HEK293T (cell line): ENCODE measurements around the gene UGDH.

Experiments
- CTCF ChIA-PET: fragments of 350-600 bp; formaldehyde crosslinking; extraction: SDS; loops from one replicate; lab custom pipeline; 2021; ENCODE audit warnings: antibody characterized with exemption, inconsistent platforms; lab: Yijun Ruan, JAX
- POLR2A ChIA-PET: fragments of 350-600 bp; formaldehyde crosslinking; extraction: SDS; loops from one replicate; lab custom pipeline; 2020; ENCODE audit warnings: antibody characterized with exemption, inconsistent platforms; lab: Yijun Ruan, JAX
- DNase-seq: peaks from one replicate; pipeline ENCODE4 v3.0.0; 2012; ENCODE audit warnings: mixed read lengths; ENCODE audit errors: extremely low spot score
- ARNT ChIP-seq: fragments of 450-650 bp; IDR thresholded peaks from 2 replicates; pipeline ENCODE4 v1.6.1; 2017; ENCODE audit warnings: mild to moderate bottlenecking
- BHLHE40 ChIP-seq: fragments of 450-650 bp; IDR thresholded peaks from 2 replicates; pipeline ENCODE4 v1.6.1; 2016; ENCODE audit warnings: mild to moderate bottlenecking, moderate library complexity, borderline replicate concordance
- CTBP1 ChIP-seq: fragments of 450-650 bp; IDR thresholded peaks from 2 replicates; pipeline ENCODE4 v1.6.1; 2016; ENCODE audit warnings: borderline replicate concordance
- ELF4 ChIP-seq: fragments of 450-650 bp; IDR thresholded peaks from 2 replicates; pipeline ENCODE4 v1.6.1; 2017; ENCODE audit warnings: antibody characterized with exemption
- FOXA1 ChIP-seq: fragments of 450-650 bp; IDR thresholded peaks from 2 replicates; pipeline ENCODE4 v1.6.1; 2016; ENCODE audit warnings: mild to moderate bottlenecking
- FOXK2 ChIP-seq: fragments of 450-650 bp; IDR thresholded peaks from 2 replicates; pipeline ENCODE4 v1.6.1; 2016; ENCODE audit warnings: mild to moderate bottlenecking
- FOXM1 ChIP-seq: fragments of 450-650 bp; IDR thresholded peaks from 2 replicates; pipeline ENCODE4 v1.6.1; 2017; ENCODE audit warnings: mild to moderate bottlenecking, borderline replicate concordance
- HDGF ChIP-seq: fragments of 450-650 bp; IDR thresholded peaks from 2 replicates; pipeline ENCODE4 v1.6.1; 2017; ENCODE audit warnings: antibody characterized with exemption, borderline replicate concordance
- L3MBTL2 ChIP-seq: fragments of 450-650 bp; conservative IDR thresholded peaks from 2 replicates; pipeline ENCODE4 v1.6.1; 2016; ENCODE audit warnings: mild to moderate bottlenecking
- LEF1 ChIP-seq: fragments of 450-650 bp; IDR thresholded peaks from 2 replicates; pipeline ENCODE4 v1.6.1; 2017; ENCODE audit warnings: mild to moderate bottlenecking, borderline replicate concordance
- NFRKB ChIP-seq: fragments of 450-650 bp; IDR thresholded peaks from 2 replicates; pipeline ENCODE4 v1.6.1; 2016; ENCODE audit warnings: mild to moderate bottlenecking, moderate library complexity
- SP1 ChIP-seq: fragments of 450-650 bp; IDR thresholded peaks from 2 replicates; pipeline ENCODE4 v1.6.1; 2017
- SUZ12 ChIP-seq: fragments of 450-650 bp; IDR thresholded peaks from 2 replicates; pipeline ENCODE4 v1.6.1; 2016; ENCODE audit warnings: mild to moderate bottlenecking
- TARDBP ChIP-seq: fragments of 450-650 bp; IDR thresholded peaks from 2 replicates; pipeline ENCODE4 v1.6.1; 2016
- ZNF384 ChIP-seq: fragments of 450-650 bp; IDR thresholded peaks from 2 replicates; pipeline ENCODE4 v1.6.1; 2016
- TF ChIP-seq, protein P1 (sequence below): fragments of 450-650 bp; IDR thresholded peaks from 2 replicates; pipeline ENCODE4 v1.6.1; 2016

Gene UGDH

DNA sequence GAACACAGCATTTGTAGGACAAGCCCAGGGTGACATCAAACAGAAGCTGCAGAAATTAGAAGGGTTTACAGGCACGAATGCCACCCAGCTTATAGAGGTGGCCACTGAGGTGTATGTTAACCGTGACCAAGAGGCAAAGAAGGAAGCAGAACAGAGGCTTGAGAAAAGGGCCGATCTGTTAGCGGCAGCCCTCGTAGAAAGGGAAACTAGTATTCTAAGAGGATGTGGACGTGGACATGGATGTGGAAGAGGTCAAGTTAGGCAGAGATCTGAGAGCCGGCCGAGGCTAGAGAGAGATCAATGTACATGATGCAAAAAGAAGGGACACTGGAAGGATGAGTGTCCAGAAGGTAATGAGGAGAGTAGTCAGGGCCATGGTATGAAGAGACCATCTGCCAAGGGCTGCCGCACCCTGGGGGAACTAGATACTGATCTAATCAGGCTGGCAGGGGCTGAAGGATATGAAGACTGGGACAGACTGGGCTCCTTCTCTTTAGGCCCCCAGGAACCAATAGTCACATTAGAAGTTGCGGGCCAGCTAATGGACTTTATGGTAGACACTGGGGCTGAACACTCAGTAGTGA, 40.9 kb downstream of the UGDH start:
- ChIA-PET POLR2A (interaction anchor here (0.7 kb wide), 1 partner anchor 548 kb away, joined by 3 read pairs; no protein-coding TSS in a partner anchor), CTCF (no interaction called here)
- DNase-seq: no peak
- TF ChIP-seq ZNF384: no peak
- TF ChIP-seq LEF1: no peak
- TF ChIP-seq, protein P1, sequence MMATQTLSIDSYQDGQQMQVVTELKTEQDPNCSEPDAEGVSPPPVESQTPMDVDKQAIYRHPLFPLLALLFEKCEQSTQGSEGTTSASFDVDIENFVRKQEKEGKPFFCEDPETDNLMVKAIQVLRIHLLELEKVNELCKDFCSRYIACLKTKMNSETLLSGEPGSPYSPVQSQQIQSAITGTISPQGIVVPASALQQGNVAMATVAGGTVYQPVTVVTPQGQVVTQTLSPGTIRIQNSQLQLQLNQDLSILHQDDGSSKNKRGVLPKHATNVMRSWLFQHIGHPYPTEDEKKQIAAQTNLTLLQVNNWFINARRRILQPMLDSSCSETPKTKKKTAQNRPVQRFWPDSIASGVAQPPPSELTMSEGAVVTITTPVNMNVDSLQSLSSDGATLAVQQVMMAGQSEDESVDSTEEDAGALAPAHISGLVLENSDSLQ: no peak
- TF ChIP-seq L3MBTL2: no peak
- no peak for TF ChIP-seq TARDBP
- no peak for TF ChIP-seq HDGF
- TF ChIP-seq NFRKB: no peak
- TF ChIP-seq FOXA1: no peak
- TF ChIP-seq ELF4: no peak
- no peak for TF ChIP-seq BHLHE40

DNA sequence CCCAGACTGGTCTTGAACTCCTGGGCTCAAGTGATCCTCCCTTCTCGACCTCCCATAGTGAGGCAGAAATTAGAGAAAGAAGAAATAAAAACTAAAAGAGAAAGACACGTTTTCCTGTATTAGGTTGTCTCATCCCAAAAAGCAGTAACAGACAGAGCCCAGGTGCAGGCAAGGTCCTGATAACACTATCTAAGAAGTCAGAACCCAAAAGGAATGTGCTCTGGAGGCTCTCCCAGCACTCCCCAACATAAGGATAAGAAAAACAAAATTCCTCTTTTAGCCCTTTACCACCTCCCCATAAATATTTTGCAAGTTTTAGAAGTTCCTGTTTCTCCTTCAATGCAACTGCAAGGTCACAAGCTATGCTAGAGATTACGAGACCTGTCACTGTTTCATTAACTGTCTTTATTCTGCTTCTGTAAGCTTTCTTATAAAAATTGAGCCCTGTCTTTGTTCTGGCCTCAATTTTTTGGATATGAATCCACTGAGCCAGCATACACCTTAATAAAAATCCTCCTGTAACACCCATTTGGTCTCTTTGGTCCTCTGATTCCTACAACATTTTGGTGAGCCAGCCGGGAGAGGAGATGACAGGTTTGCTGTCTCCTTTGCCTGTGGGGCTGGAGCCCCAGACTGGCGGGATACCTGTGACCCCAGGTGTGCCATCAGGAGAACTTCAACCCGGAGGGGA, 42.5 kb downstream of the UGDH start:
- ChIA-PET CTCF (interaction anchor here (0.6 kb wide), 1 partner anchor 16 kb away, joined by 3 read pairs; no protein-coding TSS in a partner anchor), POLR2A (no interaction called here)
- DNase-seq: no peak
- TF ChIP-seq TARDBP: no peak

DNA sequence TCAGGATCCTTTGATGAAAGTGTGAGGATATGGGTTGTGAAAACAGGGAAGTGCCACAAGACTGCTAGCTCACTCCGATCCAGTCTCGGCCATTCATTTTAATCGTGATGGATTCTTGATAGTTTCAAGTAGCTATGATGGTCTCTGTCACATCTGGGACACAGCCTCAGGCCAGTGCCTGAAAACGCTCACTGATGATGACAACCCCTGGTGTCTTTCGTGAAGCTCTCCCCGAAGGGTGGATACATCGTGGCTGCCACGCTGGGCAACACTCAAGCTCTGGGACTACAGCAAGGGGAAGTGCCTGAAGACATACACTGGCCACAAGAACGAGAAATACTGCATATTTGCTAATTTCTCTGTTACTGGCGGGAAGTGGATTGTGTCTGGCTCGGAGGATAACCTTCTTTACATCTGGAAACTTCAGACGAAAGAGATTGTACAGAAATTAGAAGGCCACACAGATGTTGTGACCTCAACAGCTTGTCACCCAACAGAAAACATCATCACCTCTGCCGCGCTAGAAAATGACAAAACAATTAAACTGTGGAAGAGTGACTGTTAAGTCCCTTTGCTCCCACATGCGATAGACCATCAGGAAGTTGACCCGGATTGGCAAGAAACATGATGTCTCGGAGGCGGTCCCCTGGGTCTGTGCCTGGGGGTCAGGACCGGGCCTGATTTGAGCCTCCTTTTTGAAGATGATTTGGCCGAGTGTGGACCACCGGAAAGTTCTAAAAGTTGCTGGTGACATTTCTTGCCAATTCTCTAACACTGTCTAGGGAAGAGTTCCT, 46.1 kb downstream of the UGDH start:
- no peak for DNase-seq
- CTCF ChIA-PET: no interaction called here

DNA sequence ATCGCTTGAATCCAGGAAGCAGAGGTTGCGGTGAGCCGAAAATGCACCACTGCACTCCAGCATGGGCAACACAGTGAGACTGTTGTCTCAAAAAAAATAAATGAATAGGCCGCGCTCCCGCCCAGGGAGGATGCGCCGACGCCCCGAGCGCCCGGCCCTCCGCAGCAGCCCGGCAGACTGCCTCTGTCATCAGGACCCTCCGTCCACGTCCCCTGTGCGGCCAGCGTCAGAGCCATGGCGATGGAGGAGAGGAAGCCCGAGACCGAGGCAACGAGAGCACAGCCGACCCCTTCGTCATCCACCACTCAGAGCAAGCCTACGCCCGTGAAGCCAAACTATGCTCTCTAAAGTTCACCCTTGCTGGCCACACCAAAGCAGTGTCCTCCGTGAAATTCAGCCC, 47.0 kb downstream of the UGDH start:
- POLR2A ChIA-PET: no interaction called here
- DNase-seq: no peak
- TF ChIP-seq LEF1 (no peak), ZNF384 (no peak), SP1 (no peak), TARDBP (no peak), L3MBTL2 (no peak), HDGF (no peak), ARNT (no peak), ELF4 (no peak), SUZ12 (no peak), CTBP1 (no peak), BHLHE40 (no peak), NFRKB (no peak)
- CTCF ChIA-PET: no interaction called here

More for the DNA sequence above, 46.1 kb downstream of the UGDH start:
- TF ChIP-seq ZNF384 (no peak), SUZ12 (no peak), CTBP1 (no peak), NFRKB (no peak), ELF4 (no peak), HDGF (no peak), LEF1 (no peak), FOXA1 (no peak), L3MBTL2 (no peak)
- POLR2A ChIA-PET: no interaction called here

DNA sequence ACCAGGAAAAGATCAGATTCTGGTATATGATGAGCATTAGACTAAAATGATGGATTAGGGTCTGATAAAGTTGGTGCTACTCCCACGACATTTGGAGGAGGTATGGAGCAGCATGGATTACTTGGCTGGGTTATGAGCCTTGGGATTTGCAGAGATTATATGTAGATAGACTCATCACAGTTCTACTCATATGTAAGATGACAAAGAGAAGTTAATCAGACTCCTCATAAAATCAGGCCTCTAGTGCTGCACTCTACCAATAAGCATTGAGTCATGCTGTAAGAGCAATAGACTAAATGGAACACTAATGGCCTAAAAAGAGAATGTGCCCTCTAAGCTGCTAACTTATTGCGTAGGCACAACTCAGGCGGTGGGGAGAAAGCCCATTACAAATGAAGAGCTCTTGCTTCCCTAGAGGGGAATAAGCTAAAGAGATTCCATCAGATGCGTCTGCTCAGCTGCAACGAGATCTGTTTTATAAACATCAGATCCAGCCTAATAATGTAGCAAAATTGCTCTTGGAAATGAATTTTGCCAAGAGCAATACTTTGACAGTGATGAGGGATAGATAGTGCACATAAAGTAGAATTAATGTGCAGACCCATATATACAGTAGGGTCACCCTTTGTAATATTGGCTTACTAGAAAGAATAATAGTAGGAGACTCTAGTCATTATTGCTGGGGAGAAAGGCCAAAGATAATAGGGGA, 50.9 kb downstream of the UGDH start:
- POLR2A ChIA-PET: no interaction called here
- no peak for TF ChIP-seq L3MBTL2
- TF ChIP-seq ZNF384: no peak
- no peak for TF ChIP-seq BHLHE40
- TF ChIP-seq ARNT: no peak
- TF ChIP-seq FOXK2: no peak
- TF ChIP-seq HDGF: no peak
- TF ChIP-seq ELF4: no peak
- no peak for TF ChIP-seq SP1
- TF ChIP-seq, protein P1: no peak
- TF ChIP-seq CTBP1: no peak
- no peak for TF ChIP-seq FOXA1
- no peak for TF ChIP-seq LEF1
- no peak for TF ChIP-seq FOXM1
- TF ChIP-seq TARDBP: no peak
- no peak for TF ChIP-seq NFRKB
- DNase-seq: no peak
- CTCF ChIA-PET: no interaction called here

DNA sequence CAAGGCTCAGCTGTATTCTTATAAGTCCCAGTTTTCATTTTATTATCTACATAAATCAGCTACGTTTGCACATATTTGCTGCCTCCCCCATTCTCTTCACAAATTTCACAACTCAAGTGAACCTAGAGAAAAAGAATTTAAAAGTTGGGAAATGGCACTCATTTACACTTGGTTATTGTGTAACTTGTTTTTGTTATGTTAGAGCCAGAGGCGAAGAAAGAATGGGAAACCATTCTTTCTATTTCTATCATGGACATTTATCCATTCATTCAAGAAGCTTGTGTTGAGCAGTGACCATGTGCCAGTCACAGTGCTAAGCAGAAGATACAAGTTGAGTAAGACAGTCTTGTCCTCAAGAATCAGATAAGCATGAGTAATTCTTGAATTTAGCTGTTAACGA, 54.8 kb downstream of the UGDH start:
- CTCF ChIA-PET: no interaction called here
- POLR2A ChIA-PET: no interaction called here

More for the DNA sequence above, 54.8 kb downstream of the UGDH start:
- TF ChIP-seq NFRKB: no peak
- TF ChIP-seq FOXA1: no peak
- TF ChIP-seq ZNF384: no peak
- no peak for TF ChIP-seq L3MBTL2
- no peak for TF ChIP-seq ARNT
- TF ChIP-seq FOXK2: no peak
- TF ChIP-seq ELF4: no peak
- no peak for TF ChIP-seq CTBP1
- TF ChIP-seq FOXM1: no peak
- no peak for TF ChIP-seq LEF1
- TF ChIP-seq, protein P1: no peak
- TF ChIP-seq SUZ12: no peak
- no peak for TF ChIP-seq BHLHE40
- no peak for TF ChIP-seq TARDBP
- no peak for TF ChIP-seq SP1
- TF ChIP-seq HDGF: no peak
- no peak for DNase-seq
